SK-N-SH (cell line): ENCODE data around the gene DNAJA2. TPM values are rescaled to one million over a fixed set of nuclear protein-coding genes. Genes with fewer than 3 reads are reported as not detected.

Source experiments
- CTCF ChIA-PET: fragments of 300-600, 350-600 bp; formaldehyde crosslinking; extraction: SDS; loops from one replicate; lab custom pipeline; 2021; lab: Yijun Ruan, JAX
- POLR2A ChIA-PET: fragments of 350-600 bp; sonication (Branson Sonifier 250); formaldehyde crosslinking; extraction: SDS; loops from one replicate; lab custom pipeline; 2020; ENCODE audit warnings: antibody characterized with exemption, inconsistent platforms; lab: Yijun Ruan, JAX
- DNase-seq: peaks from one replicate; pipeline ENCODE4 v3.0.0; 2012
- H2AFZ ChIP-seq: fragments of 200-600 bp; sonication (generic); 2 replicates; pipeline ENCODE4 v1.8.1; 2016; ENCODE audit warnings: antibody characterized with exemption, mild to moderate bottlenecking, low read depth
- H3F3A ChIP-seq: fragments of 200-600 bp; sonication (generic); replicated peaks from 2 replicates; pipeline ENCODE3; 2016; ENCODE audit warnings: antibody characterized with exemption, mild to moderate bottlenecking; ENCODE audit not compliant: insufficient read depth
- H3K27ac ChIP-seq, 2 experiments: fragments of 200-500 bp in 1 of 2; fragments of 200-600 bp in 1 of 2; sonication (Bioruptor generic) in 1 of 2; sonication (generic), shearing (Covaris generic) in 1 of 2; 2 replicates each; pipeline versions ENCODE4 v1.5.1 to v1.6.1; 2014 to 2016; ENCODE audit warnings: low read depth in 2 of 2, inconsistent platforms in 1 of 2, low read length in 1 of 2, mild to moderate bottlenecking in 1 of 2, mixed read lengths in 1 of 2
- H3K27me3 ChIP-seq: fragments of 200-600 bp; sonication (generic), shearing (Covaris generic); 2 replicates; pipeline ENCODE4 v1.6.1; 2016; ENCODE audit warnings: mixed run types; ENCODE audit not compliant: insufficient read depth
- H3K36me3 ChIP-seq, 2 experiments: fragments of 200-500 bp in 1 of 2; fragments of 200-600 bp in 1 of 2; sonication (Bioruptor generic) in 1 of 2; sonication (generic) in 1 of 2; replicated peaks in 1 of 2; 2 replicates each; pipeline versions ENCODE3 to v1.5.1; 2014 to 2016; ENCODE audit warnings: low read length in 1 of 2, mild to moderate bottlenecking in 1 of 2; ENCODE audit not compliant: insufficient read depth in 2 of 2, control insufficient read depth in 1 of 2
- H3K4me1 ChIP-seq, 2 experiments: fragments of 200-500 bp in 1 of 2; fragments of 200-600 bp in 1 of 2; sonication (Bioruptor generic) in 1 of 2; sonication (generic), shearing (Covaris generic) in 1 of 2; 2 replicates each; pipeline versions ENCODE4 v1.5.1 to v1.6.1; 2014 to 2016; ENCODE audit warnings: low read depth in 1 of 2, low read length in 1 of 2, mixed run types in 1 of 2; ENCODE audit not compliant: insufficient read depth in 2 of 2, control insufficient read depth in 1 of 2
- H3K4me2 ChIP-seq: fragments of 200-600 bp; sonication (generic), shearing (Covaris generic); 2 replicates; pipeline ENCODE4 v1.6.1; 2017; ENCODE audit warnings: mixed run types
- H3K4me3 ChIP-seq, 2 experiments: fragments of 200-500 bp in 1 of 2; fragments of 200-600 bp in 1 of 2; sonication (Bioruptor generic) in 1 of 2; sonication (generic), shearing (Covaris generic) in 1 of 2; 2 replicates each; pipeline versions ENCODE4 v1.5.1 to v1.8.1; 2014 to 2016; ENCODE audit warnings: low read depth in 2 of 2, inconsistent platforms in 1 of 2, low read length in 1 of 2, mild to moderate bottlenecking in 1 of 2, mixed read lengths in 1 of 2, moderate library complexity in 1 of 2
- H3K79me2 ChIP-seq: fragments of 200-600 bp; sonication (generic); 2 replicates; pipeline ENCODE4 v1.8.1; 2017; ENCODE audit warnings: mild to moderate bottlenecking; ENCODE audit not compliant: insufficient read depth
- H3K9ac ChIP-seq: fragments of 200-600 bp; sonication (generic); 2 replicates; pipeline ENCODE4 v1.6.1; 2017; ENCODE audit warnings: mixed run types
- H3K9me2 ChIP-seq: fragments of 200-600 bp; sonication (generic); 2 replicates; pipeline ENCODE4 v1.6.1; 2017; ENCODE audit warnings: mixed run types
- H3K9me3 ChIP-seq: fragments of 200-600 bp; sonication (generic); 2 replicates; pipeline ENCODE4 v1.6.1; 2017; ENCODE audit warnings: mixed run types, mild to moderate bottlenecking, moderate library complexity
- H4K20me1 ChIP-seq: fragments of 200-600 bp; sonication (generic); 2 replicates; pipeline ENCODE4 v1.6.1; 2017; ENCODE audit warnings: mild to moderate bottlenecking, mixed run types; ENCODE audit not compliant: insufficient read depth
- EP300 ChIP-seq, 2 experiments: IDR thresholded peaks; 2 replicates each; pipeline versions ENCODE4 v1.4.0 to v1.6.1; 2012; ENCODE audit warnings: borderline replicate concordance in 1 of 2, low read depth in 1 of 2, low read length in 1 of 2
- EZH2phosphoT487 ChIP-seq: fragments of 200-600 bp; sonication (generic); IDR thresholded peaks from 2 replicates; pipeline ENCODE4 v1.6.1; 2017; ENCODE audit warnings: low read depth, mixed run types, mild to moderate bottlenecking, antibody characterized with exemption, moderate library complexity, borderline replicate concordance
- FOSL2 ChIP-seq: IDR thresholded peaks from 2 replicates; pipeline ENCODE4 v1.4.0; 2012; ENCODE audit warnings: low read depth, mild to moderate bottlenecking, moderate library complexity, borderline replicate concordance
- JUND ChIP-seq: IDR thresholded peaks from 2 replicates; pipeline ENCODE4 v1.4.0; 2012
- MEF2A ChIP-seq: IDR thresholded peaks from 2 replicates; pipeline ENCODE4 v1.4.0; 2012; ENCODE audit warnings: low read depth, borderline replicate concordance
- RAD21 ChIP-seq: IDR thresholded peaks from 2 replicates; pipeline ENCODE4 v1.6.1; 2012; ENCODE audit warnings: mild to moderate bottlenecking, low read length
- TAF1 ChIP-seq: IDR thresholded peaks from 2 replicates; pipeline ENCODE4 v1.6.1; 2012; ENCODE audit warnings: low read depth, mild to moderate bottlenecking, low read length, moderate library complexity, borderline replicate concordance
- WGBS: methylation state at CpG from one replicate; pipeline ENCODE4 v1.1.6; 2017; ENCODE audit warnings: low lambda C conversion rate; 5-methylcytosine and 5-hydroxymethylcytosine counted together
- polyA plus RNA-seq, 3 experiments: library from polyadenylated mRNA; depleted of rRNA; stranded (reverse); fragments of >200 nt; gene quantifications; 2 replicates each; pipeline ENCODE4 v1.2.3, GENCODE V29; 2012
- TF ChIP-seq, protein P1 (sequence below): IDR thresholded peaks from 2 replicates; pipeline ENCODE4 v1.6.1; 2012; ENCODE audit warnings: mild to moderate bottlenecking, low read depth, low read length, moderate library complexity

DNAJA2 gene
- polyA plus RNA-seq, 1 of the 3 experiments (the other 2 are of a cell fraction), result 9.7 TPM

DNA sequence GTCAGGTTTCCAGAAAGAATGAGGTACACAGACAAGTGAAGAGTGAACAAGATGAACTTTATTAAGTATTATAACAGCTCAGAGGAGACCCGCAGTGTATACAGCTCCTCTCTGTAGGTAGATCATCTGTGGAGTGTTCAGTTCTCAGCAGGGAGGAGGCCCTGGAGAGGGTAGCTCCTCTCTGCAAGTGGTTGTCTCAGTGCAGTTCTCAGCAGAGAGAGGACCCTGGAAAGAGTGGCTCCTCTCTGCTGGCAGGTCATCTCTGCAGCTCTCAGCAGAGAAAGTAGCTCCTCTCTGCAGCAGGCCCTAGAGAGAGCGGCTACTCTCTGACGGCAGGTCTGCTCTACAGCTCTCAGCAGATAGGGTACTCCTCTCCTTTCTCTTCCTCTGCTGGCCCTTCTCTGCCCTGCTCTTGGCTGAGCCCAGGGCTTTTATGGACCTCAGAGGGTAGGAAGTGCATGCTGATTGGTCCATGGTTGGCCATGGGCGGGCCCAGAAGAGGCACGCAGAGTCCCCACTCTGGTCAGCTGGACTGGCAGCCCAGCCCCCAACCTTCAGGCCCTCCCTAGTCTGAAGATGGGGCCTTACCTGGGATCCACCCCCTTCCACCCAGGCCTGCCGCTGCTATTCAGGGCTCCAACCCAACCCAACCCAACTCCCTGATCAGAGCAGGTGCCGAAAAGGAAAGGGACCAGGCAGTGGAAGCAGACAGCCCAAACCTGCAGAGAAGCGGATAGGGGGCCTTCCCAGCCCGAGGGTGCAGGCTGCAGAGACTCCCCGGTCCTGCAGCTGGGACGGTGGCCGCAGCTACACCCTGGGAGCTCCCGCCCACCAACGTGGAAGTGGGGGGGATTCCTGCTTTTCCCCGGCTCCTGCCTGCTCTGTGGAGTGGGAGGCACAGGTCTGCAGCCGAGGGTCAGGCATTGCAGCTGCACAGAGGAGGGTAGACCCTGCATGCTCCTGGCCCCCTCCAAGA is 18.5 kb upstream of the DNAJA2 start:
- WGBS, result 79% methylated on average over 15 of the region's 16 CpGs
- H3K36me3 ChIP-seq, result no peaks in the 10 kb centered on the region
- H3K27ac ChIP-seq, result no peak overlapping the region
- POLR2A ChIA-PET, result no interaction called here
- no peak for DNase-seq
- H3F3A ChIP-seq, result no peaks in the 10 kb centered on the region
- no peak overlapping the region for H2AFZ ChIP-seq
- H3K9me2 ChIP-seq, result no peaks in the 10 kb centered on the region
- H3K9ac ChIP-seq, result no peak overlapping the region
- no peak overlapping the region for H3K4me3 ChIP-seq
- CTCF ChIA-PET, result interaction anchor here (1.3 kb wide), 1 partner anchor 152 kb away, joined by 3 read pairs; the partner anchor contains the start of gene NETO2
- H3K9me3 ChIP-seq, result no peaks in the 10 kb centered on the region
- no peaks in the 10 kb centered on the region for H3K27me3 ChIP-seq
- H3K79me2 ChIP-seq, result no peaks in the 10 kb centered on the region
- TF ChIP-seq MEF2A, result no peak
- TF ChIP-seq EZH2phosphoT487, result no peak
- no peak for TF ChIP-seq FOSL2
- TF ChIP-seq, protein P1, sequence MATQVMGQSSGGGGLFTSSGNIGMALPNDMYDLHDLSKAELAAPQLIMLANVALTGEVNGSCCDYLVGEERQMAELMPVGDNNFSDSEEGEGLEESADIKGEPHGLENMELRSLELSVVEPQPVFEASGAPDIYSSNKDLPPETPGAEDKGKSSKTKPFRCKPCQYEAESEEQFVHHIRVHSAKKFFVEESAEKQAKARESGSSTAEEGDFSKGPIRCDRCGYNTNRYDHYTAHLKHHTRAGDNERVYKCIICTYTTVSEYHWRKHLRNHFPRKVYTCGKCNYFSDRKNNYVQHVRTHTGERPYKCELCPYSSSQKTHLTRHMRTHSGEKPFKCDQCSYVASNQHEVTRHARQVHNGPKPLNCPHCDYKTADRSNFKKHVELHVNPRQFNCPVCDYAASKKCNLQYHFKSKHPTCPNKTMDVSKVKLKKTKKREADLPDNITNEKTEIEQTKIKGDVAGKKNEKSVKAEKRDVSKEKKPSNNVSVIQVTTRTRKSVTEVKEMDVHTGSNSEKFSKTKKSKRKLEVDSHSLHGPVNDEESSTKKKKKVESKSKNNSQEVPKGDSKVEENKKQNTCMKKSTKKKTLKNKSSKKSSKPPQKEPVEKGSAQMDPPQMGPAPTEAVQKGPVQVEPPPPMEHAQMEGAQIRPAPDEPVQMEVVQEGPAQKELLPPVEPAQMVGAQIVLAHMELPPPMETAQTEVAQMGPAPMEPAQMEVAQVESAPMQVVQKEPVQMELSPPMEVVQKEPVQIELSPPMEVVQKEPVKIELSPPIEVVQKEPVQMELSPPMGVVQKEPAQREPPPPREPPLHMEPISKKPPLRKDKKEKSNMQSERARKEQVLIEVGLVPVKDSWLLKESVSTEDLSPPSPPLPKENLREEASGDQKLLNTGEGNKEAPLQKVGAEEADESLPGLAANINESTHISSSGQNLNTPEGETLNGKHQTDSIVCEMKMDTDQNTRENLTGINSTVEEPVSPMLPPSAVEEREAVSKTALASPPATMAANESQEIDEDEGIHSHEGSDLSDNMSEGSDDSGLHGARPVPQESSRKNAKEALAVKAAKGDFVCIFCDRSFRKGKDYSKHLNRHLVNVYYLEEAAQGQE, result no peak
- no peaks in the 10 kb centered on the region for H4K20me1 ChIP-seq
- no peak overlapping the region for H3K4me2 ChIP-seq
- H3K4me1 ChIP-seq, result no peaks in the 10 kb centered on the region

- Histone ChIP-seq H3K36me3 (no peaks in the 10 kb centered on the region), H3F3A (no peaks in the 10 kb centered on the region), H4K20me1 (no peaks in the 10 kb centered on the region), H2AFZ (no peak overlapping the region), H3K27ac (no peak overlapping the region), H3K9me2 (no peaks in the 10 kb centered on the region), H3K27me3 (no peaks in the 10 kb centered on the region), H3K4me2 (no peak overlapping the region), H3K9ac (no peak overlapping the region), H3K4me1 (no peaks in the 10 kb centered on the region), H3K79me2 (no peaks in the 10 kb centered on the region), H3K4me3 (no peak overlapping the region), H3K9me3 (no peaks in the 10 kb centered on the region)
- DNase-seq, result peak; percentile 32
- POLR2A ChIA-PET, result interaction anchor here (1.6 kb wide), 1 partner anchor 13 kb away, joined by 11 read pairs; the partner anchor contains the start of gene DNAJA2
- WGBS, result 27% methylated on average over 3 of the region's 3 CpGs
- no peak for TF ChIP-seq EP300 (IDR thresholded peaks at IDR 0.05; ENCODE audit: borderline replicate concordance in 1 of 2, low read depth in 1 of 2, low read length in 1 of 2)
- no peak for TF ChIP-seq RAD21
- TF ChIP-seq TAF1, result no peak
- TF ChIP-seq JUND, result no peak
- TF ChIP-seq, protein P1, result no peak
- CTCF ChIA-PET, result interaction anchor here (0.9 to 1.4 kb wide), 3 partner anchors 38 to 133 kb away, joined by 3 to 7 read pairs (median 4); no protein-coding TSS in a partner anchor
Observed at GRCh38 chr16:46986896-46987295, 13.4 kb upstream of the DNAJA2 start.
